Liver (tissue), 3 donors: ENCODE measurements around the gene GCC2.
"Not testable (repeated sequence)": the region's sequence is repeated elsewhere in the genome, so short reads cannot be mapped to it uniquely, and the experiment has no call there.

Experiments used
- CTCF ChIP-seq: fragments of 150-350 bp; IDR thresholded peaks from 2 replicates; pipeline ENCODE4 v1.5.1; 2017; ENCODE audit warnings: improper control_type of control experiment, low read depth, low read length; ENCODE audit not compliant: missing input control
- FOXA1 ChIP-seq: IDR thresholded peaks from 2 replicates; pipeline ENCODE4 v1.6.1; 2016; ENCODE audit warnings: antibody characterized with exemption
- GABPA ChIP-seq, 2 donors: IDR thresholded peaks in 1 of 2; conservative IDR thresholded peaks in 1 of 2; 2 replicates each; pipeline ENCODE4 v1.6.1; 2016; ENCODE audit warnings: antibody characterized with exemption in 2 of 2, mild to moderate bottlenecking in 1 of 2, moderate library complexity in 1 of 2
- MAX ChIP-seq: IDR thresholded peaks from 2 replicates; pipeline ENCODE4 v1.6.1; 2016; ENCODE audit warnings: antibody characterized with exemption
- donor health status: healthy.
- donor health status: healthy.

GRCh38 chr2:108556581-108556980 is 107.6 kb downstream of the GCC2 start:
- TF ChIP-seq CTCF; FOXA1; MAX; GABPA (IDR thresholded peaks at IDR 0.05 in 1 of 2, conservative IDR thresholded peaks at IDR 0.05 in 1 of 2): not testable (repeated sequence)
